ENCODE data around the gene AMER3.

DNA sequence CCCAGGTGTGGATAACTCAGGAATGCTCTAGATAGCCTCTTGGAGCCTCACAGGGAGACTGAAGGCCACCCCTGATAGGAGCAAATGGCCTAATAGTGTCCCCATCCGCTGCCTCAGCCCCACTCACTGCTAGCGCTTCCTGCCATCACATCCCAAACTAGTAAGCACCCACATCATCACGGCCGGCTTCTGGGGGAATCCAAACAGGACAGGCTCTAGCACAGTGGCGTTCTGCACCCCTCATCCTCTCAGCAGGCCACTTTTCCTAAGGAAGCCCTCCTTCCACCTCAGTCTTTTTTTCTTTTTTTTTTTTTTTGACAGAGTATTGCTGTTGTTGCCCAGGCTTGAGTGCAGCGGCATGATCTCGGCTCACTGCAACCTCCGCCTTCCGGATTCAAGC lies 6.3 kb upstream of the AMER3 start:
- no peak for TF ChIP-seq POLR2A (IDR thresholded peaks at IDR 0.05; ENCODE audit: low read length)
- no peak for TF ChIP-seq GATA1 (IDR thresholded peaks at IDR 0.05; ENCODE audit: low read depth, low read length)
